GM19043 (cell line): Measurements from ENCODE around the gene FBXO42.

ENCODE experiments used
- ATAC-seq: cut with Tn5 transposase; IDR thresholded peaks from one replicate; pipeline ENCODE4 v1.9.1; 2021; ENCODE audit warnings: low read depth; ENCODE audit not compliant: unreplicated experiment

FBXO42 gene

GRCh38 chr1:16326833-16327404, 25.4 kb downstream of the FBXO42 start:
- no peak for ATAC-seq

- no peak for ATAC-seq
Measured at GRCh38 chr1:16324456-16324890, 27.8 kb downstream of the FBXO42 start.

GRCh38 chr1:16321176-16321867, 31.0 kb downstream of the FBXO42 start:
- ATAC-seq: no peak

GRCh38 chr1:16318555-16318954, 33.7 kb downstream of the FBXO42 start:
- no peak for ATAC-seq

GRCh38 chr1:16315437-16315836, 36.8 kb downstream of the FBXO42 start:
- no peak for ATAC-seq

- no peak for ATAC-seq
Measured at GRCh38 chr1:16307222-16307621, 45.1 kb downstream of the FBXO42 start.

GRCh38 chr1:16302709-16303627, 49.3 kb downstream of the FBXO42 start:
- ATAC-seq: no peak

GRCh38 chr1:16300436-16300835, 51.8 kb downstream of the FBXO42 start:
- no peak for ATAC-seq

- ATAC-seq: no peak
Measured at GRCh38 chr1:16298653-16299052, 53.6 kb downstream of the FBXO42 start.

GRCh38 chr1:16296643-16297042, 55.6 kb downstream of the FBXO42 start:
- ATAC-seq: no peak

- ATAC-seq: no peak
Measured at GRCh38 chr1:16294219-16295212, 57.8 kb downstream of the FBXO42 start.

- ATAC-seq: no peak
Measured at GRCh38 chr1:16293538-16293937, 58.7 kb downstream of the FBXO42 start.

GRCh38 chr1:16292739-16293138, 59.5 kb downstream of the FBXO42 start:
- no peak for ATAC-seq

GRCh38 chr1:16289959-16290358, 62.3 kb downstream of the FBXO42 start:
- no peak for ATAC-seq

- no peak for ATAC-seq
Measured at GRCh38 chr1:16286122-16286521, 66.2 kb downstream of the FBXO42 start.

- ATAC-seq: no peak
Measured at GRCh38 chr1:16281765-16282164, 70.5 kb downstream of the FBXO42 start.

GRCh38 chr1:16279186-16279585, 73.1 kb downstream of the FBXO42 start:
- ATAC-seq: no peak

- no peak for ATAC-seq
Measured at GRCh38 chr1:16276302-16277030, 75.8 kb downstream of the FBXO42 start.

- ATAC-seq: no peak
Measured at GRCh38 chr1:16275591-16275990, 76.7 kb downstream of the FBXO42 start.
